Ascending aorta (tissue), 2 donors: ENCODE results near the gene TNFRSF4. TPM values are rescaled to one million over a fixed set of nuclear protein-coding genes. Genes with fewer than 3 reads are reported as not detected.

Source experiments
- DNase-seq, 2 donors: peaks; one replicate each; pipeline ENCODE4 v3.0.0-alpha.2; 2019; ENCODE audit warnings: low spot score in 2 of 2
- H3K27ac ChIP-seq, 2 donors: fragments of 200-600 bp; sonication (generic); one replicate each; pipeline ENCODE4 v1.5.1; 2016 to 2017; ENCODE audit warnings: mild to moderate bottlenecking in 1 of 2
- H3K27me3 ChIP-seq: fragments of 200-600 bp; sonication (generic); one replicate; pipeline ENCODE4 v1.5.1; 2017
- H3K36me3 ChIP-seq, 2 donors: fragments of 200-600 bp; sonication (generic); one replicate each; pipeline ENCODE4 v1.5.1; 2016
- H3K4me1 ChIP-seq, 2 donors: fragments of 200-600 bp; sonication (generic); one replicate each; pipeline ENCODE4 v1.5.1; 2016 to 2017; ENCODE audit warnings: mild to moderate bottlenecking in 1 of 2
- H3K4me3 ChIP-seq, 2 donors: fragments of 200-600 bp; sonication (generic); one replicate each; pipeline ENCODE4 v1.5.1; 2016 to 2017; ENCODE audit warnings: mild to moderate bottlenecking in 1 of 2
- H3K9me3 ChIP-seq, 2 donors: fragments of 200-600 bp; sonication (generic); one replicate each; pipeline ENCODE4 v1.5.1; 2016
- CTCF ChIP-seq, 3 experiments: fragments of 200-600 bp in 2 of 3; fragments of 450-650 bp in 1 of 3; sonication (generic) in 2 of 3; IDR thresholded peaks; one replicate each; pipeline ENCODE4 v1.5.1; 2016 to 2019; ENCODE audit warnings: antibody characterized with exemption in 3 of 3, mild to moderate bottlenecking in 1 of 3, moderate library complexity in 1 of 3
- intact Hi-C: fragments of 100-400 bp; cut with DNase I; formaldehyde crosslinking; loops from one replicate; pipeline ENCODE4 v1.15.1; 2023
- total RNA-seq: library from RNA; depleted of rRNA; stranded (reverse); fragments of >200 nt; gene quantifications from one replicate; pipeline ENCODE4 v1.1.0, GENCODE V29; 2016

Gene TNFRSF4
- total RNA-seq, 1 donor from 2014 or later, result 4.8 TPM

GRCh38 chr1:1200876-1201810 lies 12.8 kb downstream of the TNFRSF4 start:
- intact Hi-C loops, result no loop called here
- H3K27ac ChIP-seq, result no peak overlapping the region
- no peak for TF ChIP-seq CTCF (IDR thresholded peaks at IDR 0.05)
- H3K36me3 ChIP-seq, result no peaks in the 10 kb centered on the region
- DNase-seq, result no peak
- no peaks in the 10 kb centered on the region for H3K9me3 ChIP-seq
- peaks cover 0 to 7% of the 10 kb centered on the region in 2 donors for H3K4me1 ChIP-seq
- H3K4me3 ChIP-seq, result peak overlapping the region; percentile 36 to 67
- H3K27me3 ChIP-seq, result peaks cover 8% of the 10 kb centered on the region

GRCh38 chr1:1199961-1200875 lies 13.7 kb downstream of the TNFRSF4 start:
- peaks cover 0 to 7% of the 10 kb centered on the region in 2 donors for H3K4me1 ChIP-seq
- H3K27ac ChIP-seq, result no peak overlapping the region
- TF ChIP-seq CTCF (IDR thresholded peaks at IDR 0.05), result no peak
- H3K4me3 ChIP-seq, result peak overlapping the region in 1 of 2 donors; percentile 67
- H3K9me3 ChIP-seq, result no peaks in the 10 kb centered on the region
- intact Hi-C loops, result no loop called here
- no peaks in the 10 kb centered on the region for H3K27me3 ChIP-seq
- no peaks in the 10 kb centered on the region for H3K36me3 ChIP-seq
- DNase-seq, result no peak

GRCh38 chr1:1199141-1199960 lies 14.6 kb downstream of the TNFRSF4 start:
- no peaks in the 10 kb centered on the region for H3K36me3 ChIP-seq
- no peaks in the 10 kb centered on the region for H3K27me3 ChIP-seq
- H3K9me3 ChIP-seq, result no peaks in the 10 kb centered on the region
- H3K4me3 ChIP-seq, result no peak overlapping the region
- intact Hi-C loops, result no loop called here
- H3K27ac ChIP-seq, result no peak overlapping the region
- no peak for TF ChIP-seq CTCF (IDR thresholded peaks at IDR 0.05)
- no peak for DNase-seq
- peaks cover 0 to 7% of the 10 kb centered on the region in 2 donors for H3K4me1 ChIP-seq

- no peaks in the 10 kb centered on the region for H3K27me3 ChIP-seq
- TF ChIP-seq CTCF (IDR thresholded peaks at IDR 0.05), result no peak
- no peak for DNase-seq
- H3K9me3 ChIP-seq, result no peaks in the 10 kb centered on the region
- intact Hi-C loops, result no loop called here
- H3K4me3 ChIP-seq, result no peak overlapping the region
- H3K4me1 ChIP-seq, result peaks cover 0 to 7% of the 10 kb centered on the region in 2 donors
- no peaks in the 10 kb centered on the region for H3K36me3 ChIP-seq
- H3K27ac ChIP-seq, result no peak overlapping the region
These were observed 15.4 kb downstream of the TNFRSF4 start for GRCh38 chr1:1198423-1199140.
